Calu3 (cell line): ENCODE results near the gene CDH4. TPM values are rescaled to one million over a fixed set of nuclear protein-coding genes. Genes with fewer than 3 reads are reported as not detected.

ENCODE experiments used
- BruUV-seq: library from RNA; stranded (reverse); fragments of 400-500 nt; replicated peaks from 2 replicates; lab custom pipeline; 2021; lab: Mats Ljungman, UMichigan
- CTCF ChIA-PET: fragments of 300-600 bp; sonication (Branson Sonifier 250); formaldehyde crosslinking; loops from one replicate; lab custom pipeline; 2022; ENCODE audit warnings: antibody characterized with exemption; lab: Charles Lee
- DNase-seq: peaks from one replicate; pipeline ENCODE4 v3.0.0; 2022
- H3K27ac Mint-ChIP-seq: one replicate; pipeline ENCODE4 v1.8.0; 2022; ENCODE audit warnings: mixed read lengths; ENCODE audit not compliant: unreplicated experiment
- H3K27me3 Mint-ChIP-seq: one replicate; pipeline ENCODE4 v1.8.0; 2022; ENCODE audit warnings: mixed read lengths; ENCODE audit not compliant: unreplicated experiment
- H3K36me3 Mint-ChIP-seq: one replicate; pipeline ENCODE4 v1.8.0; 2022; ENCODE audit warnings: mild to moderate bottlenecking, moderate library complexity, mixed read lengths; ENCODE audit not compliant: insufficient read depth, unreplicated experiment
- H3K4me1 Mint-ChIP-seq: one replicate; pipeline ENCODE4 v1.8.0; 2022; ENCODE audit warnings: mild to moderate bottlenecking, low read depth, mixed read lengths; ENCODE audit not compliant: unreplicated experiment
- H3K4me3 Mint-ChIP-seq: one replicate; pipeline ENCODE4 v1.8.0; 2022; ENCODE audit warnings: mild to moderate bottlenecking, low read depth, moderate library complexity, mixed read lengths; ENCODE audit not compliant: unreplicated experiment
- H3K9me3 Mint-ChIP-seq: one replicate; pipeline ENCODE4 v1.8.0; 2022; ENCODE audit warnings: low read depth, mixed read lengths; ENCODE audit not compliant: unreplicated experiment
- intact Hi-C: fragments of 100-400 bp; cut with micrococcal nuclease; formaldehyde crosslinking; loops from one replicate; pipeline ENCODE4 v1.10.0; 2022; ENCODE audit not compliant: unreplicated experiment
- total RNA-seq: library from RNA; stranded (reverse); gene quantifications from 2 replicates; pipeline ENCODE4 v1.2.3, GENCODE V29; 2022
- TF ChIP-seq, protein P1 (sequence below): fragments of 200-600 bp; IDR thresholded peaks from one replicate; pipeline ENCODE4 v1.8.0; 2022; ENCODE audit warnings: antibody characterized with exemption; ENCODE audit not compliant: unreplicated experiment

The CDH4 gene
- total RNA-seq, 1 experiment from 2014 or later: not detected

DNA sequence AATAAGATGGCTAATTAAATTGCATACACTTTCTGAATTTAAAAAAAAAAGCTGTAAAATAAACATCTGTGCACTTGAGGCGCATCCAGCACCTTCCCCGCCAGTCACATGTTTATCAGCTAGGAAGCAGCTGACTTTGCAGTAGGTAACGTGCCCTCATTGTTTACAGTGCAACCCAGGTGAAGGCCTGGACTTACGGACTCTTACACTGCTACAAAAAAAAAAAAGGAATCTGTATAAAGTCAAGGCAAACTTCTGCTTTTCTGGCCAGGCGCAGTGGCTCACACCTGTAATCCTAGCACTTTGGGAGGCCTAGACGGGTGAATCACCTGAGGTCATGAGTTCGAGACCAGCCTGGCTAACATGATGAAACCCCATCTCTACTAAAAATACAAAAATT, 327.8 kb downstream of the CDH4 start:
- Mint-ChIP-seq H3K9me3 (peaks cover 3% of the 10 kb centered on the region), H3K36me3 (no peaks in the 10 kb centered on the region), H3K27ac (no peak overlapping the region), H3K27me3 (peaks cover 17% of the 10 kb centered on the region), H3K4me3 (no peak overlapping the region), H3K4me1 (no peaks in the 10 kb centered on the region)
- CTCF ChIA-PET: no interaction called here
- TF ChIP-seq, protein P1, sequence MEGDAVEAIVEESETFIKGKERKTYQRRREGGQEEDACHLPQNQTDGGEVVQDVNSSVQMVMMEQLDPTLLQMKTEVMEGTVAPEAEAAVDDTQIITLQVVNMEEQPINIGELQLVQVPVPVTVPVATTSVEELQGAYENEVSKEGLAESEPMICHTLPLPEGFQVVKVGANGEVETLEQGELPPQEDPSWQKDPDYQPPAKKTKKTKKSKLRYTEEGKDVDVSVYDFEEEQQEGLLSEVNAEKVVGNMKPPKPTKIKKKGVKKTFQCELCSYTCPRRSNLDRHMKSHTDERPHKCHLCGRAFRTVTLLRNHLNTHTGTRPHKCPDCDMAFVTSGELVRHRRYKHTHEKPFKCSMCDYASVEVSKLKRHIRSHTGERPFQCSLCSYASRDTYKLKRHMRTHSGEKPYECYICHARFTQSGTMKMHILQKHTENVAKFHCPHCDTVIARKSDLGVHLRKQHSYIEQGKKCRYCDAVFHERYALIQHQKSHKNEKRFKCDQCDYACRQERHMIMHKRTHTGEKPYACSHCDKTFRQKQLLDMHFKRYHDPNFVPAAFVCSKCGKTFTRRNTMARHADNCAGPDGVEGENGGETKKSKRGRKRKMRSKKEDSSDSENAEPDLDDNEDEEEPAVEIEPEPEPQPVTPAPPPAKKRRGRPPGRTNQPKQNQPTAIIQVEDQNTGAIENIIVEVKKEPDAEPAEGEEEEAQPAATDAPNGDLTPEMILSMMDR: no peak
- no TSS peak for BruUV-seq
- no peak for DNase-seq
- intact Hi-C loops: no loop called here

DNA sequence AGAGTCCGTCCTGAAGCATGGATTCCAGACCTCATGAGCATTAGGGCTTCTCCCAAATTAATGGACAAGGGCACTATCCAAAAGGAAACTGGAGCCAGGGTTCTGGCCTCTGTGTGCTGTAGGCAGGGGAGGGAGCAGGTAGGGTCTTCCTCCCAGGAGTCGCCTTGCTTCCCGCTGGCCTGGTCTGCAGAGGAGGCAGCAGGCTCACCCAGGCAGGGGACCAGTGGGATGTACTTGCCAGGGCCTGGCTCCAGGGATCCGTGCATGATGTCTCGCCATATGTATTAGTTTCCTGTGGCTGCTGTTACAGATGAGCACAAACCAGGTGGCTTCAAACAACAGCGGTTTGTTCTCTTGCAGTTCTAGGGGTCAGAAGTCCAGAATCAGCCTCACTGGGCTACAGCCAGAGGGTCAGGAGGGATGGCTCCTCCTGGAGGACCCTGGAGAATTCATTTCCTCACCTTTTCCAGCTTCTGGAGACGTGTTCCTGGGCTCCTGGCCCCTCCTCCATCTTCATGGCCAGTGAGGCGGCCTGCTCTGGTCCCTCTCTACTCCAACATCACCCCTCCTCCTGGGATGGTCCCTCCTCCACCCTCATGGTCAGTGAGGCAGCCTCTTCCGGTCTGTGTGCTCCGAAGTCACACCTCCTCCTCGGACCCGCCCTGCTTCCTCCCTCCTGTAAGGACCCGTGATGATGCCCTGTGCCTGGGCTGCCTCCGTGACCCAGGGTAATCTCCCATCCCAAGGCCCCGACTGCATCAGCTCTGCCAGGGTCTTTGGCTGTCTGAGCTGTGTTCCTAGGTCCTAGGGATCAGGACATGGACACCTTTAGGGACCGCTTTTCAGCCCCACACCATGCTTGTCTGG, 329.1 kb downstream of the CDH4 start:
- intact Hi-C loops: no loop called here
- H3K27me3 Mint-ChIP-seq: peaks cover 17% of the 10 kb centered on the region
- H3K27ac Mint-ChIP-seq: no peak overlapping the region
- TF ChIP-seq, protein P1: no peak
- DNase-seq: no peak
- peaks cover 3% of the 10 kb centered on the region for H3K9me3 Mint-ChIP-seq
- H3K36me3 Mint-ChIP-seq: no peaks in the 10 kb centered on the region
- BruUV-seq: no TSS peak
- H3K4me1 Mint-ChIP-seq: no peaks in the 10 kb centered on the region
- no peak overlapping the region for H3K4me3 Mint-ChIP-seq
- CTCF ChIA-PET: no interaction called here

DNA sequence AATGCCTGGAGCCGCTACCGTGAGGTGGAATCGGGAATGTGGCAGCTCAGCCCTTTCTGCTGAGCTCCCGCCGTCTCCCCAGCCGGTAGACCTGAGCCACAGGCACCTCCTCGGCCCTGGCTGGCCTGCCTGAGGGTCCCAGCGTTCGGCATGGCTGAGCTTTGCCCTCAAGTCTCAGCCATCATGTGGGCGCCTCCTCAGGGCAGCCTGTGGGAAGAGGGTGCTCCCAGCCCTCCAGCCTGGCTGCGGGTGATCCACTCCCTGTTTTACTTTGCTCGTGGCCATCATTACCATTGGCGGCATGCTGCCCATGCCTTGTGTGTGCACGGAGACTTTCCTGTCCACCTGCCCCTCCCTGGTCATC, 329.7 kb downstream of the CDH4 start:
- Mint-ChIP-seq H3K4me1 (no peaks in the 10 kb centered on the region), H3K27me3 (peaks cover 17% of the 10 kb centered on the region), H3K27ac (no peak overlapping the region), H3K9me3 (peaks cover 3% of the 10 kb centered on the region), H3K36me3 (no peaks in the 10 kb centered on the region), H3K4me3 (no peak overlapping the region)
- TF ChIP-seq, protein P1: no peak
- intact Hi-C loops: no loop called here
- CTCF ChIA-PET: no interaction called here
- DNase-seq: no peak
- no TSS peak for BruUV-seq

GRCh38 chr20:61582196-61582923, 330.3 kb downstream of the CDH4 start:
- Mint-ChIP-seq H3K4me3 (no peak overlapping the region), H3K4me1 (no peaks in the 10 kb centered on the region), H3K9me3 (peaks cover 3% of the 10 kb centered on the region), H3K27me3 (peaks cover 17% of the 10 kb centered on the region), H3K27ac (no peak overlapping the region), H3K36me3 (no peaks in the 10 kb centered on the region)
- intact Hi-C loops: no loop called here
- no peak for DNase-seq
- TF ChIP-seq, protein P1: no peak
- CTCF ChIA-PET: no interaction called here
- BruUV-seq: no TSS peak
